HG03039 (cell line): ENCODE results near the gene BRINP1.

ENCODE experiments used
- ATAC-seq: cut with Tn5 transposase; IDR thresholded peaks from one replicate; pipeline ENCODE4 v1.9.1; 2021; ENCODE audit warnings: mild to moderate bottlenecking, moderate library complexity; ENCODE audit not compliant: unreplicated experiment

BRINP1 gene

GRCh38 chr9:119282476-119283077 is 86.7 kb downstream of the BRINP1 start:
- ATAC-seq: no peak

- ATAC-seq: no peak
These were observed 88.3 kb downstream of the BRINP1 start for GRCh38 chr9:119280740-119281485.

DNA sequence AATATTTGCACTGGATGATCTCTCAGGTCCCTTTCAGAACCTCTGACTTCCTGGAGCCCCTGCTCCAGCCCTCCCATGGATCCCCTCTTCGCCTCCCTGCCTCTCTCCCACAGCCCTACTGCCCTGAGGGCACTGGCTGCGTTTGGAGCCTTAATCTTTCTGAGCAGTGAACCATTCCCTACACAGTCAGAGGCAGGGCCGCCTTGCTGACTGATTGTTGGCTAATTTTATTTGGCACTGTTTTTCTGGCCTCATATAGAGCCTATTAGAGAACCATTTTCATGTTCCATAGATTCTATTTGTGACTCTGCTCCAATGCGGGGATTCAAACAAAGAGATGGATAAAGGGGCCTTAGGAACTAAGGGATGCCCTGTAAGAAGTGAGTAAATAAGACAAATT is 91.1 kb downstream of the BRINP1 start:
- ATAC-seq: no peak

DNA sequence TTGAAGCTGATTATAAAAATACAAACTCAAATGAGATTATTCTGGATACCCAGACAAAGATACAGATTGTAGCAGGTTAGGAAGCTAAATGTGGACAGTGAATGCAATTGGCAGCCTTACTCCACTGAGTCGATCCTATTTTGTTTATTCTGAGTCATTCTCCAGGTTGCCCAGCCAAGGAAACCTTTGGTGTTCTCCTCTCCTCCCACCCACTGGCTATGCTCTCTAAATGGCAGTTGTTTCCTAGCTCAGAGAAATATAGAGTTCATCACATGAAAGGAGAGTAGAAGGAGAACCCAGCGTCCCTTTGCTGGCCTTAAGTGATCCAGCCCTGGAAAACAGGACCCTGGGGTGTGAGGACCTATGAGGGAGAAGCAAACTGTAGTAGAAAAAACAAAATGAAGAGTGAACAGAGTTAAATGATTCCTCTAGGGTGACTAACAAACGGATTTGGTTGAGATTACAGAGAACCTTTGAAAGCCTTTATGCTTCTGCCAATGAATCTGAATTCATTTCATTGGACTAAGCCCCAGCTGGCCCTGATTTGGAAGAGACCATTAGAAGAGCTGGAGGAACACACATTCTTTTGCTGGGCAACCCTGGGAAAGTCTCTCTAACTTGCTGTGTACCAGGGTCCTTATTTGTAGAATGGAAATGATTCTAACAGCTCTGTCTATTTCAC is 95.1 kb downstream of the BRINP1 start:
- no peak for ATAC-seq

GRCh38 chr9:119273325-119273904 is 95.8 kb downstream of the BRINP1 start:
- ATAC-seq: no peak

GRCh38 chr9:119272500-119273211 is 96.6 kb downstream of the BRINP1 start:
- ATAC-seq: no peak

DNA sequence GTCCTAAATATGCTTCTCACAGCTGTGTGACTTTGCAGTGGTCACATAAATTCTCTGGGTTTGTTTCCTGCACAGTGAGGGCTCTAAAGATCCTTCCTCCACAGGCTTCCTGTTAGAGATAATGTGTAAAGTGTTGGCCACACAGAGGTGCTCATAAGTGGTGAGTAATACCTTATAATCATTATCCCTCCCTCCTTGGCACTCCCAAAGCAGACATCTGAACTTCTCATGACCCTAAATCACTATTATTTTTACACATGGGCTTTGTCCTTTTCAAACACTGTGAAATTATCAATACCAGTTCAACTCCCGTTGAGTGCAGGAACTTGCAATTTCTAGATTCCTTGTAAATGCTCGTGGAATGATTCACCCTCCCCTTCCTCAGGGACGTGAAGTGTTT is 100.2 kb downstream of the BRINP1 start:
- no peak for ATAC-seq

DNA sequence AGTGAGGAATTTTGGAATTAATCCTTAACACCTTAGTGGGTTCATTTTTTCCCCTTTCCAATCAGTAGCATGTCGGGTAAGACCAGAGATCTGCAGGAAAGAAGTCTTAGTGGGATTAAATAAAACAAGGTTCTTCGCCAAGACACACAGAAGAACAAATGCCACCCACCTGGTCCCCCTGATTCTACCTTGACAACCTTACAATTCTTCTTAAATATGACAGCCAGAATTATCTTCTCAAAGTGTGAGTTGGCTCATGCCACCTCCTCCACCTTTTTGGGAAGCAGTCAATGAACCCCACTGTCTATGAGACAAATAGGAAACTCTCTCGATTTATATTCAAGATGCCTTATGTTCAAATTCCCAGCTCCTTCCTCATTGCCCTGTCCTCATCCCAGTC is 105.1 kb downstream of the BRINP1 start:
- no peak for ATAC-seq

DNA sequence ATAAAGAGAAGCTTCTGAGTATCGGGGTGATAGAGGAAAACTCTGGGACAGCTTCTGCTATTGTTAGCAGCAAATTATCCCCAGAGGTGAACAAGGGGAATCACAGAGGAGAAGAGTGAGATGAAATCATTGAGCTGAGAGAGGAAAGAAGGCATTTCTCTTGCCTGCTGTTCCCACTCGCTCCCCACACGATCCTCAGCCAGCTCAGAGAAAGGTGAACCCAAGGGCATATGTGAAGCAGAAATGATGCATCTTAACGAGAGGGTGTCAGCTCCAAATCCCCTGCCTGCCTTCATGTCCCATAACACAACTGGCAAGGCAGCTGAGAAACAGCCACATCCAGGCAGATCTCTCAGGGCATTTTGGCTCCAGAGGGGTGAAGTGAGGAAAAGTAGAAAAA is 111.6 kb downstream of the BRINP1 start:
- no peak for ATAC-seq

- no peak for ATAC-seq
These were observed 114.1 kb downstream of the BRINP1 start for GRCh38 chr9:119255116-119255515.

- ATAC-seq: no peak
These were observed 116.5 kb downstream of the BRINP1 start for GRCh38 chr9:119252671-119253299.

DNA sequence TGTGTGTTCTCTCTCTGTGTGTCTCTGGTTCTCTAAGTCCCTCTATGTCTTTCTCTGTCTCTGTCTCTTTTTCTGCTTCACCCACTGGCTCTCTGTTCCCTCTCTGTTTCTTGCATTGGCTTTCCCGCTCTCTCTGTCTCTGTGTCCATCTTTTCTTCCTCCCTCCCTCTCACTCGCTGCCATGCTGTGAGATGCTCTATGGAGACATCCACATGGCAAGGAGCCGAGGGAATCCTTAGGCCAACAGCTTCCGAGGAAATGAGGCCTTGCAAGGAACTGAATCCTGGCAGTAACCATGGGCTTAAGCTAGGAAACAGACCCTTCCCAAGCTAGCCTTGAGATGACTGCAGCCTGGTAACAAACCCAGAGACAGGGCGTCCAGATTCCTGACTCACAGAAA is 117.3 kb downstream of the BRINP1 start:
- no peak for ATAC-seq

DNA sequence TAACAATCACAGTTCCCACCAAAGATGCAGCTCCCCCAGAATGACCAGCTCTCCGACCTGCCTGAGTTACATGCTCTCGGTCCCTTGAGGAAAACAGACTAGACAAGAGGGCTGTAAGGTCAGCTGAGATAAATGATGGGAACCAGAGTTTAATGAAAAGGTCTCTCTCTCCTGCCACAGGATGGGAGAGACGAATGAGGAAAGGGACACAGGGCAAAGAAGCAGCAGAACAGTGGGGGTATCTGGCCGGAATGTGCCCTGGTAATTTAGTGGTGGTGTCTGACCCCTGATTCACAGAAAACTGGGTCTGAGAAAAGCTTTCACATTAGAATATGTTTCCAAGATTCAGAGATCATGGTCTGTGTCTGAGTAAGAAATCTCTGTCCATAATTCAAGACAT is 118.5 kb downstream of the BRINP1 start:
- no peak for ATAC-seq

DNA sequence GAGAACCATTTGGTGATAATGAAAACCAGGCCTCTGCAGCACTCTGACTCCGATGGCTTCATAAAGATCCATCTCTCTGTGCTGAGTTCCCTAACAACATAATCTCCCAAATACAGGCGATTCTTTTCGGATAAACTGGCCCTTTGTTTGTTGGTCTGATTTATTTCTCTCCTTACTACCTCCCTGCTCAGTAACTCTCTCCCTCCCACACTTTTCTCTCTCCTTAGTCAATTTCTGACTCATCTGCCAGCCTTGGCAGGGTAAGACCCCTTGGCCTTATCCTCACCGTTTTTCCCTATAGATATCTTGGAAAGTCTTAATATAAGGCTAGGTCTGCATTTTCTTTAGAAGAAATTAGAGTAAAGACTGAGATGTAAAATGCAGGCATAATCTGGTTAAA is 128.7 kb downstream of the BRINP1 start:
- ATAC-seq: no peak

GRCh38 chr9:119234636-119235035 is 134.6 kb downstream of the BRINP1 start:
- no peak for ATAC-seq

DNA sequence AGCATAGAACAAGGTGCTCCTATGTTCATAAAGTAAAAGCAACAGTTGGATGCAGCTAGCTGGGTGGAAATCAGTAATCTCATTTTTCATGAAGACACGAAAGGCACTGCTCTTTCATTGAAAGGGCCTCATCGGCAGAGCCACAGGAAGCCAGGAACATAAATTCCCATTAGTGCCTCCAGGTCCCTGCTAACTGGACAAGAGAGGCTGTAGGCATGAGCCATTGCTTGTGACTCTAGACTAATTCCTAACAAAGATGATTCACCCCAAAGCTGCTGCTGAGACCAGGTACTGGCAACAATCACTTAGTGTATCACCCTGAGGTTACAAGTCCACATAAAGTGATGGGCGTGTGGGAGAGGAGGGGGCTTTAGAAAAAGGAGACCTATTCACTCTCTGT is 141.8 kb downstream of the BRINP1 start:
- ATAC-seq: no peak

DNA sequence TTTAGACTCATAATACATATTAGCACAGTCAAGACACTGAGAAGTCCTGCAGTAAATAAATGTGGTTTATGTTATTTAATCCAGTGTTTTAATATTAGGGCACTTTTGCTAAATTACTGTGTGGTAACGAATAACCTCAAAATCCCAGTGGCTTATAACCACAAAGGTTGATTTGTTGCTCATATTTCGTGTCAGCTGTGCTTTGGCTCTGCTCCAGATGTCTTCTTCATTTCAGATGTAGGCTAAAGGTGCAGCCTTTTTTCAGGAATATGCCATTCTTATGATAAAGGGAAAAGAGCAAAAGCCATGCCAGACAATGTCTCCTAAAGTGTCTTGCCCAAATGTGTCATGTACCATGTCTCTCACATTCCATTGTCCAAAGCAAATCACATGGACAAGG is 144.8 kb downstream of the BRINP1 start:
- no peak for ATAC-seq

DNA sequence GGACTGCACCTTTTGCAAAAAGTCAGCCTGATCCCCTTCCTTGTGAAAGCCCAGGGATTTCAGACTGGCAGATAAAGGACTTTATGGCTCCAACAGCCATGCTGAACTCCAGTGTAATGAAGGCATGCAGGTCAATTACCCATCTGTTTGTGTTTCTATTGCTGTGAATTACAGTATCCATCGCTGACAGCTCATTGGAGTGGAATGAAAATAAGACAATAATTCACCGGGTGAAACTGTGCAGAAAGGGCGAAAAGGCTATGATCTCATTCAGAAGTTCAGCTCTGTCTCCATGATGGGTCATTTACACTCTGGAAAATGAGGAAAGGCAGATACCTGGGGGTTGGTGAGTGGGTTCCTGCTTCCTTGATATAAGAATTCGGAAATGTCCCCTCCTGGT is 148.0 kb downstream of the BRINP1 start:
- no peak for ATAC-seq

DNA sequence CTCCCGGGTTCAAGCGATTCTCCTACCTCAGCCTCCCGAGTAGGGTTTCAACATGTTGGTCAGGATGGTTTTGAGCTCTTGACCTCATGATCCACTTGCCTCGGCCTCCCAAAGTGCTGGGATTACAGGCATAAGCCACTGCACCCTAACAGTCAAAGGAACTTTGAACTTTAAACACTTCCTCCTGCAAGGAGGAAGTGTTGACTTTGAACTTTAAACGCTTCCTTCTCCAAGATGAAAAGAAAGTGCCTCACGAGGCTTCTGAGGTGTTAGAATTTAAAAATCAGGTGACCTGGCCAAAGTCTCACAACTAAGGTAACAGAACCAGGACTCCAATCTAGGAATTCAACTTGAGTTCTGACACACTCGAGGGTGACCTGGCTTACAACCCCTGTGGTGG is 150.9 kb downstream of the BRINP1 start:
- no peak for ATAC-seq

DNA sequence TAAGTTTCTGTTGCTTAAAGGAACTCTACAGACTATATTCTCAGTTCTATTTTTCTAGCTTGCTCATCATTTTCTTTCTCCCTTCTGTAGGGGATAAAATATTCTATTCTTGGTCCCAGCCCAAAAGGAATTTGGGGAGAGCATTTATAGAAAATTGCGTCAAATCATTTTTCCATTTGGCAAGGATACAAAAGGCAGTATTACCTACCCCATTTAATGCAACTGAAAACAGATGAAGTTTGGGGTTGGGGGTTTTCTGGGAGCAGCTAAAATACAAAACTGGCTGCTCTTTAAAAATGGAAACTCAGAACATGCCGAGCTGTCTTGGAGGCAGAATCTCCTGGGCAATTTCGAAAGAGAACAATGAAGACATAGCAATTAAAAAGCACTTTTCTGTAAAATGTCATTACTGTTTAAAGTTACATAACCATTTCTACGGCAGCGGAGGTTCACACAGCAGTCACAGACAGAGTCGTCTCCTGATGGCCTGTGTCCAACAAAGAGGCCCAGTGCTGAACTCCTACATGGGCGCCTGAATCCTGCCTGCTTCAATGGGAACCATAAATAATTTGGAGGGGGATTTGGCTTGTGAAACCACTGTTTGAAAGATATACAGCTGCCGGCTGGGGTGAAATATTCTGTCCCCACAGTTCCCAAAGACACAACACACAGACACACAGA is 152.4 kb downstream of the BRINP1 start:
- ATAC-seq: no peak
